SKM-1 (cell line): Measurements from ENCODE around the gene DSCAM.

Experiments used
- DNase-seq: peaks from one replicate; lab custom pipeline; 2025; ENCODE audit not compliant: unreplicated experiment; lab: John Stamatoyannopoulos, UW

The DSCAM gene

GRCh38 chr21:40393066-40393465 is 453.9 kb downstream of the DSCAM start:
- no peak for DNase-seq

- no peak for DNase-seq
These were observed 458.9 kb downstream of the DSCAM start for GRCh38 chr21:40388046-40388445.

GRCh38 chr21:40386981-40387747 is 459.8 kb downstream of the DSCAM start:
- DNase-seq: no peak

- peak; percentile 5 for DNase-seq
These were observed 460.6 kb downstream of the DSCAM start for GRCh38 chr21:40386294-40386911.

- DNase-seq: no peak
These were observed 461.1 kb downstream of the DSCAM start for GRCh38 chr21:40385883-40386282.

- DNase-seq: no peak
These were observed 463.0 kb downstream of the DSCAM start for GRCh38 chr21:40383951-40384350.

GRCh38 chr21:40381111-40381510 is 465.8 kb downstream of the DSCAM start:
- no peak for DNase-seq

GRCh38 chr21:40379881-40380810 is 466.8 kb downstream of the DSCAM start:
- no peak for DNase-seq

GRCh38 chr21:40377135-40377534 is 469.8 kb downstream of the DSCAM start:
- DNase-seq: no peak

- DNase-seq: no peak
These were observed 473.2 kb downstream of the DSCAM start for GRCh38 chr21:40373761-40374160.

GRCh38 chr21:40372506-40372905 is 474.5 kb downstream of the DSCAM start:
- DNase-seq: no peak

- DNase-seq: no peak
These were observed 475.6 kb downstream of the DSCAM start for GRCh38 chr21:40371329-40371728.

- DNase-seq: no peak
These were observed 490.3 kb downstream of the DSCAM start for GRCh38 chr21:40356644-40357043.

- DNase-seq: no peak
These were observed 491.9 kb downstream of the DSCAM start for GRCh38 chr21:40355076-40355475.

- DNase-seq: no peak
These were observed 496.0 kb downstream of the DSCAM start for GRCh38 chr21:40351006-40351405.

- DNase-seq: no peak
These were observed 497.4 kb downstream of the DSCAM start for GRCh38 chr21:40349591-40349990.

- DNase-seq: no peak
These were observed 501.1 kb downstream of the DSCAM start for GRCh38 chr21:40345711-40346321.

GRCh38 chr21:40340357-40340756 is 506.6 kb downstream of the DSCAM start:
- DNase-seq: no peak

GRCh38 chr21:40339050-40339449 is 507.9 kb downstream of the DSCAM start:
- no peak for DNase-seq

GRCh38 chr21:40337981-40338380 is 509.0 kb downstream of the DSCAM start:
- DNase-seq: no peak

- no peak for DNase-seq
These were observed 511.3 kb downstream of the DSCAM start for GRCh38 chr21:40335704-40336103.
